ENCODE results near the gene CFAP53.

Gene CFAP53

GRCh38 chr18:50199921-50200320 lies 66.4 kb downstream of the CFAP53 start:
- Histone ChIP-seq H4K91ac (ENCODE audit: low read length) (no peak overlapping the region), H2AFZ (ENCODE audit: low read depth, low read length) (no peak overlapping the region), H3K4me2 (ENCODE audit: low read length, poor library complexity, severe bottlenecking) (no peak overlapping the region), H2AK5ac (ENCODE audit: low read length, severe bottlenecking) (no peak overlapping the region), H2BK15ac (ENCODE audit: low read depth, poor library complexity, severe bottlenecking) (no peak overlapping the region), H3K23ac (ENCODE audit: low read length in 2 of 2) (no peak overlapping the region), H3K14ac (ENCODE audit: low read length in 2 of 2) (no peak overlapping the region), H3K4me3 (ENCODE audit: insufficient read depth in 1 of 2, low read depth in 1 of 2, low read length in 2 of 2) (no peak overlapping the region), H3K79me1 (replicated peaks; ENCODE audit: low read length, poor library complexity, severe bottlenecking) (no peaks in the 10 kb centered on the region), H3K27ac (ENCODE audit: low read length, poor library complexity, severe bottlenecking) (no peak overlapping the region), H2BK12ac (ENCODE audit: low read length in 2 of 2) (no peak overlapping the region), H3K27me3 (ENCODE audit: control insufficient read depth in 1 of 2, insufficient read depth in 1 of 2, low read length in 2 of 2) (peaks cover 56 to 75% of the 10 kb centered on the region in 2 experiments), H3K4me1 (ENCODE audit: control insufficient read depth, insufficient read depth, low read depth, low read length) (peaks cover 4% of the 10 kb centered on the region), H2BK120ac (ENCODE audit: low read depth, low read length) (no peak overlapping the region), H3K4ac (ENCODE audit: low read depth in 1 of 2, low read length in 2 of 2) (no peak overlapping the region), H3K18ac (ENCODE audit: low read depth in 1 of 2, low read length in 2 of 2) (no peak overlapping the region), H4K8ac (ENCODE audit: low read length) (no peak overlapping the region), H3K36me3 (ENCODE audit: control insufficient read depth in 1 of 2, insufficient read depth in 2 of 2, low read depth in 1 of 2, low read length in 2 of 2) (no peaks in the 10 kb centered on the region), H3K9me3 (ENCODE audit: control insufficient read depth, low read length) (no peaks in the 10 kb centered on the region), H2BK5ac (ENCODE audit: low read depth, low read length, poor library complexity, severe bottlenecking) (no peak overlapping the region), H3K9ac (ENCODE audit: low read length) (no peak overlapping the region)
- no peak for DNase-seq
- 89% methylated on average over 1 of the region's 1 CpG for WGBS

- H2BK15ac ChIP-seq (ENCODE audit: low read depth, poor library complexity, severe bottlenecking): no peak overlapping the region
Observed at GRCh38 chr18:50199346-50199855, 66.9 kb downstream of the CFAP53 start.

GRCh38 chr18:50196261-50196660 lies 70.0 kb downstream of the CFAP53 start:
- Histone ChIP-seq H3K18ac (ENCODE audit: low read depth in 1 of 2, low read length in 2 of 2) (no peak overlapping the region), H3K79me1 (replicated peaks; ENCODE audit: low read length, poor library complexity, severe bottlenecking) (no peaks in the 10 kb centered on the region), H3K36me3 (ENCODE audit: control insufficient read depth in 1 of 2, insufficient read depth in 2 of 2, low read depth in 1 of 2, low read length in 2 of 2) (no peaks in the 10 kb centered on the region), H3K9me3 (ENCODE audit: control insufficient read depth, low read length) (no peaks in the 10 kb centered on the region), H2BK12ac (ENCODE audit: low read length in 2 of 2) (no peak overlapping the region), H3K23ac (ENCODE audit: low read length in 2 of 2) (no peak overlapping the region), H3K9ac (ENCODE audit: low read length) (no peak overlapping the region), H3K4me3 (ENCODE audit: insufficient read depth in 1 of 2, low read depth in 1 of 2, low read length in 2 of 2) (no peak overlapping the region), H2BK120ac (ENCODE audit: low read depth, low read length) (no peak overlapping the region), H4K91ac (ENCODE audit: low read length) (no peak overlapping the region), H3K4me1 (ENCODE audit: control insufficient read depth, insufficient read depth, low read depth, low read length) (peaks cover 19% of the 10 kb centered on the region), H2AFZ (ENCODE audit: low read depth, low read length) (no peak overlapping the region), H2AK5ac (ENCODE audit: low read length, severe bottlenecking) (no peak overlapping the region), H3K27me3 (ENCODE audit: control insufficient read depth in 1 of 2, insufficient read depth in 1 of 2, low read length in 2 of 2) (peaks cover 63 to 79% of the 10 kb centered on the region in 2 experiments), H3K4me2 (ENCODE audit: low read length, poor library complexity, severe bottlenecking) (no peak overlapping the region), H3K14ac (ENCODE audit: low read length in 2 of 2) (no peak overlapping the region), H2BK15ac (ENCODE audit: low read depth, poor library complexity, severe bottlenecking) (no peak overlapping the region), H4K8ac (ENCODE audit: low read length) (no peak overlapping the region), H2BK5ac (ENCODE audit: low read depth, low read length, poor library complexity, severe bottlenecking) (no peak overlapping the region), H3K27ac (ENCODE audit: low read length, poor library complexity, severe bottlenecking) (no peak overlapping the region), H3K4ac (ENCODE audit: low read depth in 1 of 2, low read length in 2 of 2) (no peak overlapping the region)
- no peak for DNase-seq
- WGBS: 87% methylated on average over 3 of the region's 3 CpGs

More at GRCh38 chr18:50199346-50199855, 66.9 kb downstream of the CFAP53 start:
- Histone ChIP-seq H2BK5ac (ENCODE audit: low read depth, low read length, poor library complexity, severe bottlenecking) (no peak overlapping the region), H3K27me3 (ENCODE audit: control insufficient read depth in 1 of 2, insufficient read depth in 1 of 2, low read length in 2 of 2) (peaks cover 52 to 75% of the 10 kb centered on the region in 2 experiments), H3K9me3 (ENCODE audit: control insufficient read depth, low read length) (no peaks in the 10 kb centered on the region), H3K4me2 (ENCODE audit: low read length, poor library complexity, severe bottlenecking) (no peak overlapping the region), H2AK5ac (ENCODE audit: low read length, severe bottlenecking) (no peak overlapping the region), H3K36me3 (ENCODE audit: control insufficient read depth in 1 of 2, insufficient read depth in 2 of 2, low read depth in 1 of 2, low read length in 2 of 2) (no peaks in the 10 kb centered on the region), H3K4ac (ENCODE audit: low read depth in 1 of 2, low read length in 2 of 2) (no peak overlapping the region), H4K91ac (ENCODE audit: low read length) (no peak overlapping the region), H4K8ac (ENCODE audit: low read length) (no peak overlapping the region), H3K23ac (ENCODE audit: low read length in 2 of 2) (no peak overlapping the region), H3K4me3 (ENCODE audit: insufficient read depth in 1 of 2, low read depth in 1 of 2, low read length in 2 of 2) (no peak overlapping the region), H3K4me1 (ENCODE audit: control insufficient read depth, insufficient read depth, low read depth, low read length) (peaks cover 10% of the 10 kb centered on the region), H3K27ac (ENCODE audit: low read length, poor library complexity, severe bottlenecking) (no peak overlapping the region), H2BK12ac (ENCODE audit: low read length in 2 of 2) (no peak overlapping the region), H2AFZ (ENCODE audit: low read depth, low read length) (no peak overlapping the region), H2BK120ac (ENCODE audit: low read depth, low read length) (no peak overlapping the region), H3K79me1 (replicated peaks; ENCODE audit: low read length, poor library complexity, severe bottlenecking) (no peaks in the 10 kb centered on the region), H3K14ac (ENCODE audit: low read length in 2 of 2) (no peak overlapping the region), H3K18ac (ENCODE audit: low read depth in 1 of 2, low read length in 2 of 2) (no peak overlapping the region), H3K9ac (ENCODE audit: low read length) (no peak overlapping the region)
- DNase-seq: no peak
- WGBS: 92% methylated on average over 4 of the region's 5 CpGs

- H3K27me3 ChIP-seq (ENCODE audit: control insufficient read depth in 1 of 2, insufficient read depth in 1 of 2, low read length in 2 of 2): peaks cover 65 to 79% of the 10 kb centered on the region in 2 experiments
- no peak overlapping the region for H3K23ac ChIP-seq (ENCODE audit: low read length in 2 of 2)
- H3K4me1 ChIP-seq (ENCODE audit: control insufficient read depth, insufficient read depth, low read depth, low read length): peaks cover 19% of the 10 kb centered on the region
- no peak for DNase-seq
- no peaks in the 10 kb centered on the region for H3K36me3 ChIP-seq (ENCODE audit: control insufficient read depth in 1 of 2, insufficient read depth in 2 of 2, low read depth in 1 of 2, low read length in 2 of 2)
- H3K18ac ChIP-seq (ENCODE audit: low read depth in 1 of 2, low read length in 2 of 2): no peak overlapping the region
- no peaks in the 10 kb centered on the region for H3K79me1 ChIP-seq (replicated peaks; ENCODE audit: low read length, poor library complexity, severe bottlenecking)
- no peak overlapping the region for H2AK5ac ChIP-seq (ENCODE audit: low read length, severe bottlenecking)
- no peak overlapping the region for H4K8ac ChIP-seq (ENCODE audit: low read length)
- H2BK5ac ChIP-seq (ENCODE audit: low read depth, low read length, poor library complexity, severe bottlenecking): no peak overlapping the region
- H3K4me2 ChIP-seq (ENCODE audit: low read length, poor library complexity, severe bottlenecking): no peak overlapping the region
- no peak overlapping the region for H2BK120ac ChIP-seq (ENCODE audit: low read depth, low read length)
- H3K27ac ChIP-seq (ENCODE audit: low read length, poor library complexity, severe bottlenecking): no peak overlapping the region
- no peak overlapping the region for H2AFZ ChIP-seq (ENCODE audit: low read depth, low read length)
- no peak overlapping the region for H3K4ac ChIP-seq (ENCODE audit: low read depth in 1 of 2, low read length in 2 of 2)
- H2BK12ac ChIP-seq (ENCODE audit: low read length in 2 of 2): no peak overlapping the region
- no peaks in the 10 kb centered on the region for H3K9me3 ChIP-seq (ENCODE audit: control insufficient read depth, low read length)
- 66% methylated on average over 10 of the region's 10 CpGs for WGBS
- H4K91ac ChIP-seq (ENCODE audit: low read length): no peak overlapping the region
- no peak overlapping the region for H2BK15ac ChIP-seq (ENCODE audit: low read depth, poor library complexity, severe bottlenecking)
- H3K9ac ChIP-seq (ENCODE audit: low read length): no peak overlapping the region
- no peak overlapping the region for H3K4me3 ChIP-seq (ENCODE audit: insufficient read depth in 1 of 2, low read depth in 1 of 2, low read length in 2 of 2)
- H3K14ac ChIP-seq (ENCODE audit: low read length in 2 of 2): no peak overlapping the region
Observed at GRCh38 chr18:50195689-50196088, 70.6 kb downstream of the CFAP53 start.

Data from mesenchymal stem cell (in vitro differentiated cells and primary cell).